Right atrium auricular region (tissue), 2 donors: ENCODE results near the gene ARHGAP29. TPM values are rescaled to one million over a fixed set of nuclear protein-coding genes. Genes with fewer than 3 reads are reported as not detected.

ENCODE experiments used
- DNase-seq: peaks from one replicate; pipeline ENCODE4 v3.0.0-alpha.2; 2019; ENCODE audit warnings: low spot score
- H3K27ac ChIP-seq, 2 donors: fragments of 200-600 bp; sonication (generic); 1 replicate in 1 of 2; 2 replicates in 1 of 2; pipeline ENCODE4 v1.5.1; 2016 to 2019
- H3K27me3 ChIP-seq, 2 donors: fragments of 200-600 bp; sonication (generic); one replicate each; pipeline versions ENCODE4 v1.5.1 to v1.6.0; 2017 to 2019
- H3K36me3 ChIP-seq: fragments of 200-600 bp; sonication (generic); one replicate; pipeline ENCODE4 v1.5.1; 2016
- H3K4me1 ChIP-seq, 2 donors: fragments of 200-600 bp; sonication (generic); one replicate each; pipeline versions ENCODE4 v1.5.1 to v1.6.0; 2017 to 2019
- H3K4me3 ChIP-seq, 2 donors: fragments of 200-600 bp; sonication (generic); 1 replicate in 1 of 2; 2 replicates in 1 of 2; pipeline ENCODE4 v1.5.1; 2017 to 2019; ENCODE audit warnings: mild to moderate bottlenecking in 1 of 2, moderate library complexity in 1 of 2
- H3K9me3 ChIP-seq, 2 donors: fragments of 200-600 bp; sonication (generic); one replicate each; pipeline ENCODE4 v1.5.1; 2019
- total RNA-seq, 2 donors: library from RNA; depleted of rRNA; stranded (reverse); fragments of >200 nt; gene quantifications; one replicate each; pipeline ENCODE4 v1.1.0, GENCODE V29; 2016
- TF ChIP-seq, protein P1 (sequence below), 2 donors: fragments of 200-600 bp; sonication (generic); IDR thresholded peaks; one replicate each; pipeline ENCODE4 v1.5.1; 2019; ENCODE audit warnings: antibody characterized with exemption in 2 of 2

Gene ARHGAP29
- total RNA-seq, 2 donors from 2014 or later, result 25.8 to 29.9 TPM

DNA sequence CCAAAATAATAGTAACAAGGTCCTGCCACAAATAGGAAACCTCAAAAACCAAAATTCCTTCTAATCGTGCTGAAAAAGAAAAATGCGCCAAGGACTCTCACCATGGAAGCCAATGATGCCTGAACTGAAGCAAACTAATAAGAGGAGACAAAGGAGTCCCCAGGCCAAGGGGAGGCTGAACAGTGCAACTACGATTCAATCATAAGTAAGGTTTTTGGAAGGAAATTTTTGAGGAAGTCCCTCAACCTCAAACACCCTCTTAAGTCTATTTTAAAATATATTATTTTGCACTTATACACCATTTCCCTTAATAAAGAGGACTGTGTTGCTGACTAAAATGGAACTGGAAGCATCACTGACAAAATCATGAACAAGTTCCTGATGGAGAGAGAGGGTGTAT lies 1.7 kb upstream of the ARHGAP29 start:
- Histone ChIP-seq H3K4me1 (peaks cover 0 to 11% of the 10 kb centered on the region in 2 donors), H3K36me3 (no peaks in the 10 kb centered on the region), H3K4me3 (no peak overlapping the region), H3K27me3 (no peaks in the 10 kb centered on the region), H3K27ac (no peak overlapping the region), H3K9me3 (peaks cover 0 to 21% of the 10 kb centered on the region in 2 donors)
- TF ChIP-seq, protein P1, sequence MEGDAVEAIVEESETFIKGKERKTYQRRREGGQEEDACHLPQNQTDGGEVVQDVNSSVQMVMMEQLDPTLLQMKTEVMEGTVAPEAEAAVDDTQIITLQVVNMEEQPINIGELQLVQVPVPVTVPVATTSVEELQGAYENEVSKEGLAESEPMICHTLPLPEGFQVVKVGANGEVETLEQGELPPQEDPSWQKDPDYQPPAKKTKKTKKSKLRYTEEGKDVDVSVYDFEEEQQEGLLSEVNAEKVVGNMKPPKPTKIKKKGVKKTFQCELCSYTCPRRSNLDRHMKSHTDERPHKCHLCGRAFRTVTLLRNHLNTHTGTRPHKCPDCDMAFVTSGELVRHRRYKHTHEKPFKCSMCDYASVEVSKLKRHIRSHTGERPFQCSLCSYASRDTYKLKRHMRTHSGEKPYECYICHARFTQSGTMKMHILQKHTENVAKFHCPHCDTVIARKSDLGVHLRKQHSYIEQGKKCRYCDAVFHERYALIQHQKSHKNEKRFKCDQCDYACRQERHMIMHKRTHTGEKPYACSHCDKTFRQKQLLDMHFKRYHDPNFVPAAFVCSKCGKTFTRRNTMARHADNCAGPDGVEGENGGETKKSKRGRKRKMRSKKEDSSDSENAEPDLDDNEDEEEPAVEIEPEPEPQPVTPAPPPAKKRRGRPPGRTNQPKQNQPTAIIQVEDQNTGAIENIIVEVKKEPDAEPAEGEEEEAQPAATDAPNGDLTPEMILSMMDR (IDR thresholded peaks at IDR 0.05), result no peak
- DNase-seq, result no peak

DNA sequence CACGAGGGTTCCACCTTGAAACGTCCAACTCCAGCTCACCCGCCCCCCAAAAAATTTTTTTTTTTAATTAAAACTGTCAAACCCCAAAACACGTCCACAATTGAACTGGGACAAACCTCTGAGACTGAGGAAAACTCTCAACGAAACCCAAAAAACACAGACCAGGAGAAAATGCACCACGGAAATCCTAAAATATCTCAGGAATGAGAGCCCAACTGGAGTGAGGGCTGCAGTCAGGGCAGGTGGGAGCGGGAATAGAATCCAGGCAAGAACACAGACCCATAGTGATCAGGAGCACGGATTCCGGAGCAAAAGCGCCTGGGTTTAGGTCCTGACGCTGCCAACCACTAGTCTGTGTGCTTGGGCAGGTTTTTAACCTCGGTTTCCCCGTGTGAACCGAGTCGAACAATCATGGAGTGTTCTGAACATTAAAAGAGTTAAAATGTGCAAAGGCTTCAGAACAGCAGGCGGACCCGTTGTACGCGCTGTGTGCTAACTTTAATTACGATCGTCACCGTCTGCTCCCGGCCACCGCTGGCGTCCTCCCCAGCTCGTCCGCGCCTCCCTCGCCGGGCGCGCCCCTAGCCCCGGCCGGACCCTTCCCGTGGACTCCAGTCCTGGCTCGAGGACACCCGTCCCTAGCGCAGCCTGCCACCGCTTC lies 624 bp downstream of the ARHGAP29 start:
- H3K27me3 ChIP-seq, result no peaks in the 10 kb centered on the region
- peak overlapping the region; percentile 92 to 95 for H3K27ac ChIP-seq
- TF ChIP-seq, protein P1 (IDR thresholded peaks at IDR 0.05), result peak in 1 of 2 donors; percentile 51
- H3K4me3 ChIP-seq, result peak overlapping the region; percentile 65 to 92
- peaks cover 0 to 26% of the 10 kb centered on the region in 2 donors for H3K4me1 ChIP-seq
- no peaks in the 10 kb centered on the region for H3K36me3 ChIP-seq
- H3K9me3 ChIP-seq, result no peaks in the 10 kb centered on the region
- DNase-seq, result no peak

DNA sequence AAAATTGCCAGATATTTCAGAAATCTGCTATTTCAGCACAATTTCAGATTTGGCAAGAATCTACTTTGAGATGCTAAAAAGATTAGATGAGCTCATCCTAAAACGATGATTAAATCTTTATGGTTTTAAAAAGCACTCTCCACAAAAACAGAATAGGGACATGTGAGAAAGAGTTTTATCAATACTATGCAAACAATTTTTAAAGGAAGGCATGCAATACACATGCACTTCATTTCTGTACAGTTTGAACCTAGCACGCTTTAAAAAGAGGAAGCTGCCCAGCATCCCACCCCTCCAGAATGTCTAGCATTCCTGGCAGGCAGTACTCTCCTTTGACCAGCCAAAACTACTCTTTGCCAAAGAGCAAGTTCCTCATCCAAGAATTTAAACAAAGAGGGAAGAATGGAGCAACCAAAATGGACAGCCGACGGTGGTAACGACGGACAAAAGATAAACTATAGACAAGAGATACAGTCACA lies 1.3 kb downstream of the ARHGAP29 start:
- no peaks in the 10 kb centered on the region for H3K27me3 ChIP-seq
- no peaks in the 10 kb centered on the region for H3K36me3 ChIP-seq
- H3K4me3 ChIP-seq, result peak overlapping the region; percentile 65 to 92
- peak overlapping the region; percentile 92 to 95 for H3K27ac ChIP-seq
- TF ChIP-seq, protein P1 (IDR thresholded peaks at IDR 0.05), result no peak
- no peak for DNase-seq
- no peaks in the 10 kb centered on the region for H3K9me3 ChIP-seq
- H3K4me1 ChIP-seq, result peaks cover 0 to 33% of the 10 kb centered on the region in 2 donors

DNA sequence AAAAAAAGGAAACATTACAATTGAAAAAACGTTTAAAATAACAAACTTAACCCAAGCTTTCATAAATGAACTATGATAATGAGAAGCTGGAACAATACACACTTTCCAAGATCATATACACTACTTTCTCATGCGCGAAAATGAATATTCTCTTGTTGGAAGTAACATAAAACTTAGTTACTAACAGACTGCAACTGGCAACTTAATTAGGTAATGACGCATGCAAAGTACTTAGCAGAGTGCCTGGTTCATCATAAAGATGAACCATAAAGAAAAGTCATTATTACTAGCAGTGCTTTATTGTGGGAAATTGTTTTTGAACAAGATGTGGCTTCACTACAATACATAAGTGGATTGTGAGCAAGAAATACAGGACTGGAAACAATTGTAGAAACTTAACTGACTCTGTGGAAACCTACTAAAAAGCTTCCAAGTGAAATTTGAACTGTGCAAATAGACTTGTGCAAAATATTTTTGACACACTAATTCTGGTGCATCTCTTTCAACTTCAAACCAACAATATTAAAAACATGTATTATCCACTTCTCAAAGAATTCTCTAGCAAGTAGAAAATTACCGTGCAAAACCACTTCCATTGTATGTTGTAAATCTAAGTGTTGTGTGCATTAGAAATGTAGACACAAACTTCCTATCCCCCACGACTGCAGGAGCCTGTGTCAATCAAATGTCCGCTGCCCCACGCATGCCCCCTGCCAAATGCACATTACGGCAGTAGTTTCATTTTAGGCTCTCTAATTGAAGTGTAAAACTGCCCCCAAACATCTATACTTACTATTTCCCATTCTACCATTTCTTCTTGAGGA lies 2.0 kb downstream of the ARHGAP29 start:
- H3K4me1 ChIP-seq, result peaks cover 0 to 39% of the 10 kb centered on the region in 2 donors
- TF ChIP-seq, protein P1 (IDR thresholded peaks at IDR 0.05), result no peak
- no peaks in the 10 kb centered on the region for H3K27me3 ChIP-seq
- no peaks in the 10 kb centered on the region for H3K36me3 ChIP-seq
- peak overlapping the region; percentile 92 to 95 for H3K27ac ChIP-seq
- no peaks in the 10 kb centered on the region for H3K9me3 ChIP-seq
- no peak for DNase-seq
- H3K4me3 ChIP-seq, result peak overlapping the region; percentile 65 to 92

DNA sequence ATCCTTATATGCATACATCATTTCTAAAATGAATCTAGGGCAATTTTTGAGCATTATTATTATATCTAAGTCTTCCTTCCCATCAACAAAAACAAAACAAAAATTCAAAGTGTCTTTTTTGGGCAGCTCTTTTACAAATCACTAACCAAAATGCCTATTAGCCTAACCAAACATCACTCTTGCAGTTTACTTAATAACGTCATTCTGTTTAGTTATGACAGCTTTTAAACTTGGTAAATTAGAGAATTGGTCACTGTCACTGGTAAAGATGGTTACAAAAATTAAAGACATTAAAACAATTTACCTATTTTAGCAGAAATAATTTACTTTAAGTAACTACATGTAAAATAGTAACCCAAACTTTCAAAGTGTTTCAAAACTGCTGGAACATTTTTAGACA lies 2.8 kb downstream of the ARHGAP29 start:
- TF ChIP-seq, protein P1 (IDR thresholded peaks at IDR 0.05), result no peak
- Histone ChIP-seq H3K27ac (peak overlapping the region in 1 of 2 donors; percentile 95), H3K9me3 (no peaks in the 10 kb centered on the region), H3K36me3 (no peaks in the 10 kb centered on the region), H3K4me3 (peak overlapping the region in 1 of 2 donors; percentile 92), H3K4me1 (peaks cover 0 to 41% of the 10 kb centered on the region in 2 donors), H3K27me3 (no peaks in the 10 kb centered on the region)
- DNase-seq, result no peak
